ENCODE data around the gene ARHGAP44.

DNA sequence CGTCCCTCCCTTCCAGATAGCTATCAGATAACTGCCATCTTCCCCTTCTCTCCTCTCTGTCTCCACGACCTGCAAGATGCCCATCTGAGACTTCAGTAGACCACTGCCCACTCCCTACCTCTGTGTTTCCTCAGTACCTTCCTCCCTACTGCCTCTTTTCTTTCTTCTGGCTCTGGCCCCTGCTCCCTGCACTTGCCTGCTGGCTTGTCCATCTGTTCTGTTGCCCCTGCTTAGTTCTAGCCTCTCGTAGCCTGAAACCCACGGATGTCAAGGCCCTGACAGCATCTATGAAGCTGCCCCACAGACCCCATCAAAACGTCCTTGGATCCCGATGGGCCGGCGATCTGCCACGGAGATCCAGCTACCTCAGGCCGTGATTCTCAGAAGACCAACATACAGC is 175.5 kb downstream of the ARHGAP44 start:
- TF ChIP-seq, protein P1, sequence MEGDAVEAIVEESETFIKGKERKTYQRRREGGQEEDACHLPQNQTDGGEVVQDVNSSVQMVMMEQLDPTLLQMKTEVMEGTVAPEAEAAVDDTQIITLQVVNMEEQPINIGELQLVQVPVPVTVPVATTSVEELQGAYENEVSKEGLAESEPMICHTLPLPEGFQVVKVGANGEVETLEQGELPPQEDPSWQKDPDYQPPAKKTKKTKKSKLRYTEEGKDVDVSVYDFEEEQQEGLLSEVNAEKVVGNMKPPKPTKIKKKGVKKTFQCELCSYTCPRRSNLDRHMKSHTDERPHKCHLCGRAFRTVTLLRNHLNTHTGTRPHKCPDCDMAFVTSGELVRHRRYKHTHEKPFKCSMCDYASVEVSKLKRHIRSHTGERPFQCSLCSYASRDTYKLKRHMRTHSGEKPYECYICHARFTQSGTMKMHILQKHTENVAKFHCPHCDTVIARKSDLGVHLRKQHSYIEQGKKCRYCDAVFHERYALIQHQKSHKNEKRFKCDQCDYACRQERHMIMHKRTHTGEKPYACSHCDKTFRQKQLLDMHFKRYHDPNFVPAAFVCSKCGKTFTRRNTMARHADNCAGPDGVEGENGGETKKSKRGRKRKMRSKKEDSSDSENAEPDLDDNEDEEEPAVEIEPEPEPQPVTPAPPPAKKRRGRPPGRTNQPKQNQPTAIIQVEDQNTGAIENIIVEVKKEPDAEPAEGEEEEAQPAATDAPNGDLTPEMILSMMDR (conservative IDR thresholded peaks at IDR 0.05; ENCODE audit: low read depth in 2 of 2), result no peak
- TF ChIP-seq, protein P2, sequence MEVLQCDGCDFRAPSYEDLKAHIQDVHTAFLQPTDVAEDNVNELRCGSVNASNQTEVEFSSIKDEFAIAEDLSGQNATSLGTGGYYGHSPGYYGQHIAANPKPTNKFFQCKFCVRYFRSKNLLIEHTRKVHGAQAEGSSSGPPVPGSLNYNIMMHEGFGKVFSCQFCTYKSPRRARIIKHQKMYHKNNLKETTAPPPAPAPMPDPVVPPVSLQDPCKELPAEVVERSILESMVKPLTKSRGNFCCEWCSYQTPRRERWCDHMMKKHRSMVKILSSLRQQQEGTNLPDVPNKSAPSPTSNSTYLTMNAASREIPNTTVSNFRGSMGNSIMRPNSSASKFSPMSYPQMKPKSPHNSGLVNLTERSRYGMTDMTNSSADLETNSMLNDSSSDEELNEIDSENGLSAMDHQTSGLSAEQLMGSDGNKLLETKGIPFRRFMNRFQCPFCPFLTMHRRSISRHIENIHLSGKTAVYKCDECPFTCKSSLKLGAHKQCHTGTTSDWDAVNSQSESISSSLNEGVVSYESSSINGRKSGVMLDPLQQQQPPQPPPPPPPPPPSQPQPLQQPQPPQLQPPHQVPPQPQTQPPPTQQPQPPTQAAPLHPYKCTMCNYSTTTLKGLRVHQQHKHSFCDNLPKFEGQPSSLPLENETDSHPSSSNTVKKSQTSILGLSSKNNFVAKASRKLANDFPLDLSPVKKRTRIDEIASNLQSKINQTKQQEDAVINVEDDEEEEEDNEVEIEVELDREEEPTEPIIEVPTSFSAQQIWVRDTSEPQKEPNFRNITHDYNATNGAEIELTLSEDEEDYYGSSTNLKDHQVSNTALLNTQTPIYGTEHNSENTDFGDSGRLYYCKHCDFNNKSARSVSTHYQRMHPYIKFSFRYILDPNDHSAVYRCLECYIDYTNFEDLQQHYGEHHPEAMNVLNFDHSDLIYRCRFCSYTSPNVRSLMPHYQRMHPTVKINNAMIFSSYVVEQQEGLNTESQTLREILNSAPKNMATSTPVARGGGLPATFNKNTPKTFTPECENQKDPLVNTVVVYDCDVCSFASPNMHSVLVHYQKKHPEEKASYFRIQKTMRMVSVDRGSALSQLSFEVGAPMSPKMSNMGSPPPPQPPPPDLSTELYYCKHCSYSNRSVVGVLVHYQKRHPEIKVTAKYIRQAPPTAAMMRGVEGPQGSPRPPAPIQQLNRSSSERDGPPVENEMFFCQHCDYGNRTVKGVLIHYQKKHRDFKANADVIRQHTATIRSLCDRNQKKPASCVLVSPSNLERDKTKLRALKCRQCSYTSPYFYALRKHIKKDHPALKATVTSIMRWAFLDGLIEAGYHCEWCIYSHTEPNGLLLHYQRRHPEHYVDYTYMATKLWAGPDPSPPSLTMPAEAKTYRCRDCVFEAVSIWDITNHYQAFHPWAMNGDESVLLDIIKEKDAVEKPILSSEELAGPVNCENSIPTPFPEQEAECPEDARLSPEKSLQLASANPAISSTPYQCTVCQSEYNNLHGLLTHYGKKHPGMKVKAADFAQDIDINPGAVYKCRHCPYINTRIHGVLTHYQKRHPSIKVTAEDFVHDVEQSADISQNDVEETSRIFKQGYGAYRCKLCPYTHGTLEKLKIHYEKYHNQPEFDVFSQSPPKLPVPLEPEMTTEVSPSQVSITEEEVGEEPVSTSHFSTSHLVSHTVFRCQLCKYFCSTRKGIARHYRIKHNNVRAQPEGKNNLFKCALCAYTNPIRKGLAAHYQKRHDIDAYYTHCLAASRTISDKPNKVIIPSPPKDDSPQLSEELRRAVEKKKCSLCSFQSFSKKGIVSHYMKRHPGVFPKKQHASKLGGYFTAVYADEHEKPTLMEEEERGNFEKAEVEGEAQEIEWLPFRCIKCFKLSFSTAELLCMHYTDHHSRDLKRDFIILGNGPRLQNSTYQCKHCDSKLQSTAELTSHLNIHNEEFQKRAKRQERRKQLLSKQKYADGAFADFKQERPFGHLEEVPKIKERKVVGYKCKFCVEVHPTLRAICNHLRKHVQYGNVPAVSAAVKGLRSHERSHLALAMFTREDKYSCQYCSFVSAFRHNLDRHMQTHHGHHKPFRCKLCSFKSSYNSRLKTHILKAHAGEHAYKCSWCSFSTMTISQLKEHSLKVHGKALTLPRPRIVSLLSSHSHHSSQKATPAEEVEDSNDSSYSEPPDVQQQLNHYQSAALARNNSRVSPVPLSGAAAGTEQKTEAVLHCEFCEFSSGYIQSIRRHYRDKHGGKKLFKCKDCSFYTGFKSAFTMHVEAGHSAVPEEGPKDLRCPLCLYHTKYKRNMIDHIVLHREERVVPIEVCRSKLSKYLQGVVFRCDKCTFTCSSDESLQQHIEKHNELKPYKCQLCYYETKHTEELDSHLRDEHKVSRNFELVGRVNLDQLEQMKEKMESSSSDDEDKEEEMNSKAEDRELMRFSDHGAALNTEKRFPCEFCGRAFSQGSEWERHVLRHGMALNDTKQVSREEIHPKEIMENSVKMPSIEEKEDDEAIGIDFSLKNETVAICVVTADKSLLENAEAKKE (CRISPR knock-in tag; IDR thresholded peaks at IDR 0.05), result no peak
- no peak for TF ChIP-seq POLR2AphosphoS5 (IDR thresholded peaks at IDR 0.05; ENCODE audit: low read depth)
- TF ChIP-seq EZH2 (IDR thresholded peaks at IDR 0.05; ENCODE audit: low read depth, unreplicated experiment), result no peak
- no peak for TF ChIP-seq REST (IDR thresholded peaks at IDR 0.05; ENCODE audit: unreplicated experiment)
- TF ChIP-seq NANOG (IDR thresholded peaks at IDR 0.05; ENCODE audit: borderline replicate concordance), result no peak
- no peak for TF ChIP-seq ZNF331 (CRISPR knock-in tag; IDR thresholded peaks at IDR 0.05; ENCODE audit: low read depth)
- TF ChIP-seq ZNF114 (CRISPR knock-in tag; IDR thresholded peaks at IDR 0.05), result no peak
- TF ChIP-seq EZH2phosphoT487 (IDR thresholded peaks at IDR 0.05; ENCODE audit: unreplicated experiment), result no peak
- no peak for TF ChIP-seq CREB1 (CRISPR knock-in tag; IDR thresholded peaks at IDR 0.05; ENCODE audit: low read depth)

All from GM23338 (cell line).